GM23248 (cell line): ENCODE data around the gene TFB1M. TPM values are rescaled to one million over a fixed set of nuclear protein-coding genes. Genes with fewer than 3 reads are reported as not detected.

ENCODE experiments used
- DNase-seq: peaks from one replicate; pipeline ENCODE4 v3.0.0-alpha.2; 2015
- H2AFZ ChIP-seq: fragments of 200-600 bp; sonication (generic); 2 replicates; pipeline ENCODE4 v1.6.1; 2016; ENCODE audit warnings: antibody characterized with exemption
- H3F3A ChIP-seq: fragments of 200-600 bp; sonication (generic); 2 replicates; pipeline ENCODE4 v1.6.1; 2016; ENCODE audit warnings: mild to moderate bottlenecking, antibody characterized with exemption, mixed run types; ENCODE audit not compliant: insufficient read depth
- H3K27ac ChIP-seq: fragments of 200-600 bp; sonication (generic); 2 replicates; pipeline ENCODE4 v1.5.1; 2016; ENCODE audit warnings: mild to moderate bottlenecking
- H3K27me3 ChIP-seq: fragments of 200-600 bp; sonication (generic); replicated peaks from 2 replicates; pipeline ENCODE4 v1.6.1; 2016; ENCODE audit warnings: mild to moderate bottlenecking; ENCODE audit not compliant: insufficient read depth
- H3K36me3 ChIP-seq: fragments of 200-600 bp; sonication (generic); 2 replicates; pipeline ENCODE4 v1.6.1; 2016; ENCODE audit warnings: low read depth, mild to moderate bottlenecking
- H3K4me1 ChIP-seq: fragments of 200-600 bp; sonication (generic); 2 replicates; pipeline ENCODE4 v1.6.1; 2016; ENCODE audit warnings: mild to moderate bottlenecking; ENCODE audit not compliant: insufficient read depth
- H3K4me2 ChIP-seq: fragments of 200-600 bp; sonication (generic); one replicate; pipeline ENCODE4 v1.6.1; 2016; ENCODE audit warnings: mild to moderate bottlenecking; ENCODE audit not compliant: unreplicated experiment
- H3K4me3 ChIP-seq: fragments of 200-600 bp; sonication (generic); 2 replicates; pipeline ENCODE4 v1.5.1; 2016; ENCODE audit warnings: mild to moderate bottlenecking
- H3K79me2 ChIP-seq: fragments of 200-600 bp; sonication (generic); 2 replicates; pipeline ENCODE4 v1.6.1; 2016; ENCODE audit warnings: mild to moderate bottlenecking; ENCODE audit not compliant: insufficient read depth
- H3K9ac ChIP-seq: fragments of 200-600 bp; sonication (generic); 2 replicates; pipeline ENCODE4 v1.6.1; 2016; ENCODE audit warnings: mild to moderate bottlenecking
- H3K9me2 ChIP-seq: fragments of 200-600 bp; sonication (generic); 2 replicates; pipeline ENCODE4 v1.6.1; 2016; ENCODE audit warnings: mixed run types, mild to moderate bottlenecking, moderate library complexity; ENCODE audit not compliant: insufficient read depth
- H3K9me3 ChIP-seq: fragments of 200-600 bp; sonication (generic); one replicate; pipeline ENCODE4 v1.6.1; 2017; ENCODE audit warnings: low read depth
- H4K20me1 ChIP-seq: fragments of 200-600 bp; sonication (generic); 2 replicates; pipeline ENCODE4 v1.6.0; 2016; ENCODE audit not compliant: insufficient read depth
- EZH2 ChIP-seq: fragments of 200-600 bp; sonication (generic); IDR thresholded peaks from 2 replicates; pipeline ENCODE4 v1.6.1; 2018; ENCODE audit warnings: antibody characterized with exemption, mild to moderate bottlenecking; ENCODE audit not compliant: insufficient read depth, poor library complexity, severe bottlenecking
- EZH2phosphoT487 ChIP-seq: fragments of 200-600 bp; sonication (generic); IDR thresholded peaks from 2 replicates; pipeline ENCODE4 v1.6.1; 2018; ENCODE audit warnings: antibody characterized with exemption, moderate library complexity, mild to moderate bottlenecking, low read depth; ENCODE audit not compliant: insufficient read depth
- WGBS, 2 experiments: methylation state at CpG; one replicate each; pipeline ENCODE4 v1.1.6; 2015 to 2017; ENCODE audit warnings: low lambda C conversion rate in 2 of 2, low coverage in 1 of 2; ENCODE audit errors: missing lambda C conversion rate in 2 of 2; 5-methylcytosine and 5-hydroxymethylcytosine counted together
- in situ Hi-C: fragments of 300-500 bp; cut with MboI; formaldehyde crosslinking; loops from 2 replicates; pipeline ENCODE4 v1.15.0; 2020
- polyA plus RNA-seq: library from polyadenylated mRNA; unstranded; fragments of >200 nt; fragmentation: Nextera tagmentation; extraction: Ambion mirVana; gene quantifications from 2 replicates; pipeline ENCODE4 v1.2.1, GENCODE V29; 2016
- total RNA-seq: library from RNA; depleted of rRNA; stranded (reverse); fragments of >200 nt; shearing (Covaris generic); gene quantifications from 2 replicates; pipeline ENCODE4 v1.2.3, GENCODE V29; 2014

The TFB1M gene
- total and polyA plus RNA-seq, 2 experiments from 2014 or later, result 9.0 to 14.0 TPM

DNA sequence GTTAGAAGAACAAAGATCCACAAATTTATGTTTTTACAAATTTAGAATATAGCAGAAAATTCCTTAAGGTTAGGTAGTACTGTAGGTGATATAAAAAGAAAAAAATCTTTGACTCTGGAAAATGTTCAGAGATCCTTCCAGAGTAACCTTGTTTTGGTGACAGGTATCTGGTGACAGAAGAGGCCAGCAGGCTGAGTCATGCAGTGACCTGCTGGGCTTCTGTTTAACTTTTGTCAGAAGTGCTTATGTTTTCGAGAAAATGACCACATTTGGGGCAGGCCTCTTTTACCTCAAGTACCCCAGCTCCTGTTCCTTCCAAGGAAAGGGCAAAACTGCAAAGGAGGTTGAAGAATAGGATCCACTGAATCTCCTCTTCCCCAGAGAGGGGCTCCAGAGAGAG, 60.9 kb downstream of the TFB1M start:
- no peaks in the 10 kb centered on the region for H3K9me3 ChIP-seq
- H3K9me2 ChIP-seq, result no peaks in the 10 kb centered on the region
- no peak overlapping the region for H3K4me2 ChIP-seq
- no peak overlapping the region for H3K9ac ChIP-seq
- WGBS, 2 experiments, result 50 to 55% methylated on average over 1 of the region's 1 CpG
- no peak overlapping the region for H2AFZ ChIP-seq
- H3K36me3 ChIP-seq, result peaks cover 6% of the 10 kb centered on the region; the same call in 1 of the 2 replicates
- no peak for TF ChIP-seq EZH2
- TF ChIP-seq EZH2phosphoT487, result no peak
- no peak overlapping the region for H3K4me3 ChIP-seq
- in situ Hi-C loops, result no loop called here
- no peak for DNase-seq
- H4K20me1 ChIP-seq, result no peaks in the 10 kb centered on the region
- H3K27ac ChIP-seq, result no peak overlapping the region
- no peaks in the 10 kb centered on the region for H3K4me1 ChIP-seq
- no peaks in the 10 kb centered on the region for H3K27me3 ChIP-seq
- H3K79me2 ChIP-seq, result no peaks in the 10 kb centered on the region
- H3F3A ChIP-seq, result no peaks in the 10 kb centered on the region

DNA sequence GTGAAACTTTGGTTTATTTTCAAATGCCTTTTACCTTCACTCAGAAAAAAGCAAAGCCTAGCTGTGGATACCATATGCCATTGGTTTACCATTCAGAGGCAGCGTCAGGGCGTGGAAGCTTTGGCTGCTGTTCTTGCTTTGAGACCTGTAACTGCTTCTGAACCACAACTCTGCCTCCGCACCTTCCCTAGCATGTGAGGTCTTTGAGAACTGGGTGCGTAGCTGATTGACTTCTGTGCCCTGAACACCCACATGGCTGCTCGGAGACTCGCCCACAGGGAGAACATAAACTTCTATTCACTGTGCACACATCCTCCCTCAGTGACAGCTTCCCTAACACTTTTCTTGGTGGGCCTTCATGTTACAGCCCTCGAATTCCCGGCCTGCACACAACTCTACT, 61.7 kb downstream of the TFB1M start:
- in situ Hi-C loops, result no loop called here
- H3K4me2 ChIP-seq, result no peak overlapping the region
- no peaks in the 10 kb centered on the region for H3F3A ChIP-seq
- H3K9me2 ChIP-seq, result no peaks in the 10 kb centered on the region
- no peaks in the 10 kb centered on the region for H3K27me3 ChIP-seq
- H3K36me3 ChIP-seq, result peaks cover 6% of the 10 kb centered on the region; the same call in 1 of the 2 replicates
- no peak for TF ChIP-seq EZH2
- TF ChIP-seq EZH2phosphoT487, result no peak
- H3K9ac ChIP-seq, result no peak overlapping the region
- DNase-seq, result no peak
- no peak overlapping the region for H3K4me3 ChIP-seq
- WGBS, 2 experiments, result 98 to 99% methylated on average over 8 of the region's 8 CpGs
- no peaks in the 10 kb centered on the region for H3K79me2 ChIP-seq
- H3K27ac ChIP-seq, result no peak overlapping the region
- no peaks in the 10 kb centered on the region for H4K20me1 ChIP-seq
- no peak overlapping the region for H2AFZ ChIP-seq
- no peaks in the 10 kb centered on the region for H3K4me1 ChIP-seq
- no peaks in the 10 kb centered on the region for H3K9me3 ChIP-seq

DNA sequence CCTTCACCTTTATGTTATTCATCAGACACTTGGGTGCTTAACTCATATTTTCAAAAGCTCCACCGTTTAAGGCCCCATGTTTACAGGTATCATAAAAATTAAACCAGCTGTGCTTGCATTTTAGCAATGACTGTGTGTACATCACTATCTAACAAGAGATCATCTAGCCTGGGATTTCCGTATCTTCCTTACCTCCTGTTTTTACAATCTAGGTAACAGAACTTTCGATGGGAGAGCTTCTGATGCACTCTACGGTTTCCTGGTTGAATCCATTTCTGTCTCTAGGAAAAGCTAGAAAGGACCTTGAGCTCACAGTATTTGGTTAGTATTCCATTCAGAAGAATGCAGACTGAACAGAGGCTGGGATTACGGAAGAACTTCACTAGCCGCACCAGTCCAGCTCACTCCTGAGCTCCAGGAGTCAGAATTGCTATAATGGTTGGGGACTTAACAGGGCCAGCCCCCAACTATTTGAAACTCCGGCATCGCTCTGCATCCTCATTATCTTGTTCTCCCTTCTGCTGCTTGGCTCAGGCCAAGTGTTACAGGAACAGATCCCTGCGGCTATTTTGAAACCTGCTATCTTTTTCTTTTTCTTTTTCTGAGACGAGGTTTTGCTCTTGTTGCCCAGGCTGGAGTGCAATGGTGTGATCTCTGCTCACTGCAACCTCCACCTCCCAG, 63.4 kb downstream of the TFB1M start:
- no peak overlapping the region for H2AFZ ChIP-seq
- H3K9me3 ChIP-seq, result no peaks in the 10 kb centered on the region
- no peak overlapping the region for H3K4me3 ChIP-seq
- no peaks in the 10 kb centered on the region for H3F3A ChIP-seq
- H3K36me3 ChIP-seq, result 0 out of 2 replicates have a peak, but pooled peaks cover 3% of the 10 kb centered on the region
- H3K4me2 ChIP-seq, result no peak overlapping the region
- H3K27me3 ChIP-seq, result no peaks in the 10 kb centered on the region
- H3K79me2 ChIP-seq, result no peaks in the 10 kb centered on the region
- WGBS, 2 experiments, result 90 to 91% methylated on average over 10 of the region's 10 CpGs
- in situ Hi-C loops, result no loop called here
- DNase-seq, result no peak
- H3K9me2 ChIP-seq, result no peaks in the 10 kb centered on the region
- no peak overlapping the region for H3K27ac ChIP-seq
- H3K9ac ChIP-seq, result no peak overlapping the region
- TF ChIP-seq EZH2, result no peak
- TF ChIP-seq EZH2phosphoT487, result no peak
- H3K4me1 ChIP-seq, result no peaks in the 10 kb centered on the region
- no peaks in the 10 kb centered on the region for H4K20me1 ChIP-seq

DNA sequence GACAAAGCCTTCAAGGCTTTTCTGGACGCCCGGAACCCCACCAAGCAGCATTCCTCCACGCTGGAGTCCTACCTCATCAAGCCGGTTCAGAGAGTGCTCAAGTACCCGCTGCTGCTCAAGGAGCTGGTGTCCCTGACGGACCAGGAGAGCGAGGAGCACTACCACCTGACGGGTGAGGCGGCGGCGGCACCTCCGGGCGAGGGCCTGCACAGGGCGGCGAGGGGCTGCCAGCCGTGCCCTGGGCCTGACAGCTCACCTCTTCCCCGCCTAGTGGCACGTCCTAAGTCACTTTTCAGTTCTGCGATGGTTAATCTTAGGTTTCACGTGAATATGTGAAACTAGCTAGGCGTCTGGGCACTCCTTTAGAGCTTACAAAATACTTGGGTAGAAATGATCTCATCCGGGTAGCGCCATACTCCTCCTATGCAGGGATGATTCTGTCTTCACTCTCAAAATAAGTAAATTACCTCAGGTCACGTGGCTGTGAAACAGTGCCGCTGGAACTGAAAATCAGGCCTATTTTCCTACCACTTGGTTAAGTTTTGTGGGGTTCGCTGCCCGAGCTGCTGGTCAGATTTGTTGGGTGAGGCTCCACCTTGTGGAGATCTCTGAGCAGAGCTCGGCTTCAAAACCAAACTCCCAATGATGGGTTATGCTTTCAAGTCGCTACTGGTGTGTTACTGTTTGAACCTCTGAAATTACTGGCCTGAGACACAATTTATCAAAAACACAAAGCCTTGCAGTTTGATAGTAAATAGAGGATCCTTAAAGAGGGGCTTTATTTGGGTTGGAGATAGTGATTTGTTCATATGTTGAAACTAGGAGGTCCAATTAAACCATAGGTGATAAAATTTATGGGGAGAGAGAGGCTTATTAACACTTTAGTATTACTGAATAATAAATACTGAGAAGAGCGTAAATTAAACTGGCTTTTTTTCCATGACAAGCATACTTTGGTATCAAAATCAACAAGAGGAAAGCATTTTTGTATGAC, 66.0 kb downstream of the TFB1M start:
- H3K36me3 ChIP-seq, result 0 out of 2 replicates have a peak, but pooled peaks cover 3% of the 10 kb centered on the region
- peak; percentile 78 for DNase-seq
- H3K4me1 ChIP-seq, result no peaks in the 10 kb centered on the region
- H3K79me2 ChIP-seq, result no peaks in the 10 kb centered on the region
- no peak for TF ChIP-seq EZH2phosphoT487
- TF ChIP-seq EZH2, result no peak
- no peak overlapping the region for H3K4me3 ChIP-seq
- no peaks in the 10 kb centered on the region for H3F3A ChIP-seq
- no peaks in the 10 kb centered on the region for H4K20me1 ChIP-seq
- H3K9me3 ChIP-seq, result no peaks in the 10 kb centered on the region
- H3K9ac ChIP-seq, result no peak overlapping the region
- 80 to 81% methylated on average over 28 to 30 of the region's 30 CpGs for WGBS, 2 experiments
- in situ Hi-C loops, result loop anchor here (5.0 to 10.0 kb wide), 2 partner anchors 71 to 324 kb away; no protein-coding TSS in a partner anchor
- no peaks in the 10 kb centered on the region for H3K9me2 ChIP-seq
- H2AFZ ChIP-seq, result no peak overlapping the region
- H3K27me3 ChIP-seq, result no peaks in the 10 kb centered on the region
- no peak overlapping the region for H3K27ac ChIP-seq
- H3K4me2 ChIP-seq, result no peak overlapping the region
